A673 (cell line): ENCODE data around the gene TSPAN13.

ENCODE experiments used
- EZH2 ChIP-seq: fragments of 200-600 bp; sonication (generic); IDR thresholded peaks from 2 replicates; pipeline ENCODE4 v1.6.1; 2017; ENCODE audit warnings: borderline replicate concordance, low read depth, mild to moderate bottlenecking, mixed read lengths, antibody characterized with exemption, low read length; ENCODE audit not compliant: poor library complexity, severe bottlenecking
- TF ChIP-seq, protein P1 (sequence below): fragments of 300-800, 200-600 bp; sonication (generic); conservative IDR thresholded peaks from 2 replicates; pipeline ENCODE4 v1.5.1; 2017; ENCODE audit warnings: low read depth, mild to moderate bottlenecking, antibody characterized with exemption, low read length, moderate library complexity, mixed read lengths

- TF ChIP-seq, protein P1, sequence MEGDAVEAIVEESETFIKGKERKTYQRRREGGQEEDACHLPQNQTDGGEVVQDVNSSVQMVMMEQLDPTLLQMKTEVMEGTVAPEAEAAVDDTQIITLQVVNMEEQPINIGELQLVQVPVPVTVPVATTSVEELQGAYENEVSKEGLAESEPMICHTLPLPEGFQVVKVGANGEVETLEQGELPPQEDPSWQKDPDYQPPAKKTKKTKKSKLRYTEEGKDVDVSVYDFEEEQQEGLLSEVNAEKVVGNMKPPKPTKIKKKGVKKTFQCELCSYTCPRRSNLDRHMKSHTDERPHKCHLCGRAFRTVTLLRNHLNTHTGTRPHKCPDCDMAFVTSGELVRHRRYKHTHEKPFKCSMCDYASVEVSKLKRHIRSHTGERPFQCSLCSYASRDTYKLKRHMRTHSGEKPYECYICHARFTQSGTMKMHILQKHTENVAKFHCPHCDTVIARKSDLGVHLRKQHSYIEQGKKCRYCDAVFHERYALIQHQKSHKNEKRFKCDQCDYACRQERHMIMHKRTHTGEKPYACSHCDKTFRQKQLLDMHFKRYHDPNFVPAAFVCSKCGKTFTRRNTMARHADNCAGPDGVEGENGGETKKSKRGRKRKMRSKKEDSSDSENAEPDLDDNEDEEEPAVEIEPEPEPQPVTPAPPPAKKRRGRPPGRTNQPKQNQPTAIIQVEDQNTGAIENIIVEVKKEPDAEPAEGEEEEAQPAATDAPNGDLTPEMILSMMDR: no peak
- TF ChIP-seq EZH2: no peak
These were observed 24.9 kb downstream of the TSPAN13 start for GRCh38 chr7:16778476-16778875.
